HCT116 (cell line): Measurements from ENCODE around the gene SAMHD1.

Source experiments
- CEBPB ChIP-seq: IDR thresholded peaks from 2 replicates; pipeline ENCODE4 v1.6.1; 2012; ENCODE audit warnings: low read depth
- EGR1 ChIP-seq: IDR thresholded peaks from 2 replicates; pipeline ENCODE4 v1.6.1; 2012; ENCODE audit warnings: low read depth
- ELF1 ChIP-seq: IDR thresholded peaks from 2 replicates; pipeline ENCODE4 v1.6.1; 2012; ENCODE audit warnings: low read depth, borderline replicate concordance
- EZH2 ChIP-seq: fragments of 200-600 bp; sonication (generic); IDR thresholded peaks from 2 replicates; pipeline ENCODE4 v1.6.1; 2017; ENCODE audit warnings: antibody characterized with exemption, mixed run types
- POLR2A ChIP-seq: IDR thresholded peaks from 2 replicates; pipeline ENCODE4 v1.7.0; 2011; ENCODE audit warnings: borderline replicate concordance; ENCODE audit not compliant: insufficient read depth, insufficient read length; ENCODE audit errors: extremely low read depth
- POLR2AphosphoS5 ChIP-seq: IDR thresholded peaks from 2 replicates; pipeline ENCODE4 v1.6.1; 2011; ENCODE audit warnings: mild to moderate bottlenecking, low read depth, low read length, moderate library complexity
- RAD21 ChIP-seq: IDR thresholded peaks from 2 replicates; pipeline ENCODE4 v1.6.1; 2012; ENCODE audit warnings: low read depth, mild to moderate bottlenecking
- SIN3A ChIP-seq: IDR thresholded peaks from 2 replicates; pipeline ENCODE4 v1.6.1; 2012; ENCODE audit warnings: low read depth
- SP1 ChIP-seq: IDR thresholded peaks from 2 replicates; pipeline ENCODE4 v1.6.1; 2012; ENCODE audit warnings: low read depth
- TCF7L2 ChIP-seq: IDR thresholded peaks from 2 replicates; pipeline ENCODE4 v1.7.0; 2011; ENCODE audit warnings: borderline replicate concordance, inconsistent platforms; ENCODE audit not compliant: insufficient read depth, insufficient read length; ENCODE audit errors: extremely low read depth
- TF ChIP-seq, protein P1 (sequence below), 3 experiments: fragments of 200-600 bp in 1 of 3; sonication (generic) in 1 of 3; IDR thresholded peaks in 2 of 3; conservative IDR thresholded peaks in 1 of 3; 2 replicates each; pipeline ENCODE4 v1.5.1; 2012 to 2017; ENCODE audit warnings: low read depth in 2 of 3, low read length in 2 of 3, antibody characterized with exemption in 1 of 3, borderline replicate concordance in 1 of 3, control low read depth in 1 of 3, mild to moderate bottlenecking in 1 of 3, mixed read lengths in 1 of 3, mixed run types in 1 of 3, moderate library complexity in 1 of 3; ENCODE audit not compliant: insufficient read depth in 1 of 3
- TF ChIP-seq, protein P2 (sequence below): IDR thresholded peaks from 2 replicates; pipeline ENCODE4 v1.6.1; 2012
- TF ChIP-seq, protein P3 (sequence below): IDR thresholded peaks from 2 replicates; pipeline ENCODE4 v1.6.1; 2012; ENCODE audit warnings: low read depth

DNA sequence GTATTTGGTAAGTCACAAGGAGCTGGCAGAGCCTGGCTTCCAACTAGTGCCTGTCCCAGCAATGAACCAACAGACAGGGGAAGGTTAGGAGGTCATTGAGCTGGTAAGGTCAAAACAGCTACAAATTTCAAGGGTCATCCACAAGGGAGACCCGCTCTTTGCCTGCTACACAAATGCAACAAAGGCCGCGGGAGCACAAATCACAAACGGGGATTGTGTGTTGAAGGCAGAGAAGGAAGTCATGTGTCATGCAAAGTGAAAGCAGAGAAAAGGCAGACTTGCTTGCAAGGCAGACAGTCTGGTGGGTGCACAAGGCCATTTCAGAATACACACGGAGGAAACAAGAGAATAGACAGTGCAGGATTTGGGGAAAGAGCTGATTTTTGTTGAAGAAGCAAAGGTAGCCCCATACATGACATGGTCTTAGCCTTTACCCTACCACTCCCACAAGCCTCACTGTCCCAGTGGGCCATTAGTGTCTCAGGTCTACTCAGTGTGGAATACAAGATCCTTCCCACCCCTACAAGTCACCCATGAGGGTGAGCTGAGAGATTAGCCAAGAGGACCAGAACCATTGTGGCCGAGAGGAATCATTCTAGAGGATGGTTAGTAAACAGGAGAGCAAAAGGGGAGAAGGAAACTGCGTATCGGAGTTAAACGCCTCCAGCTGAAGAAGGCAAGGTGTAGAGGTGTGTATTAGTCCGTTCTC, 18.1 kb upstream of the SAMHD1 start:
- TF ChIP-seq POLR2AphosphoS5 (no peak), EZH2 (no peak), POLR2A (no peak), SIN3A (no peak), CEBPB (no peak), TCF7L2 (no peak), ELF1 (no peak), EGR1 (no peak), RAD21 (no peak), SP1 (no peak)
- TF ChIP-seq, protein P1, sequence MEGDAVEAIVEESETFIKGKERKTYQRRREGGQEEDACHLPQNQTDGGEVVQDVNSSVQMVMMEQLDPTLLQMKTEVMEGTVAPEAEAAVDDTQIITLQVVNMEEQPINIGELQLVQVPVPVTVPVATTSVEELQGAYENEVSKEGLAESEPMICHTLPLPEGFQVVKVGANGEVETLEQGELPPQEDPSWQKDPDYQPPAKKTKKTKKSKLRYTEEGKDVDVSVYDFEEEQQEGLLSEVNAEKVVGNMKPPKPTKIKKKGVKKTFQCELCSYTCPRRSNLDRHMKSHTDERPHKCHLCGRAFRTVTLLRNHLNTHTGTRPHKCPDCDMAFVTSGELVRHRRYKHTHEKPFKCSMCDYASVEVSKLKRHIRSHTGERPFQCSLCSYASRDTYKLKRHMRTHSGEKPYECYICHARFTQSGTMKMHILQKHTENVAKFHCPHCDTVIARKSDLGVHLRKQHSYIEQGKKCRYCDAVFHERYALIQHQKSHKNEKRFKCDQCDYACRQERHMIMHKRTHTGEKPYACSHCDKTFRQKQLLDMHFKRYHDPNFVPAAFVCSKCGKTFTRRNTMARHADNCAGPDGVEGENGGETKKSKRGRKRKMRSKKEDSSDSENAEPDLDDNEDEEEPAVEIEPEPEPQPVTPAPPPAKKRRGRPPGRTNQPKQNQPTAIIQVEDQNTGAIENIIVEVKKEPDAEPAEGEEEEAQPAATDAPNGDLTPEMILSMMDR (IDR thresholded peaks at IDR 0.05 in 2 of 3, conservative IDR thresholded peaks at IDR 0.05 in 1 of 3; ENCODE audit: borderline replicate concordance in 1 of 3, insufficient read depth in 1 of 3, low read depth in 2 of 3, low read length in 2 of 3), result no peak
- TF ChIP-seq, protein P2, sequence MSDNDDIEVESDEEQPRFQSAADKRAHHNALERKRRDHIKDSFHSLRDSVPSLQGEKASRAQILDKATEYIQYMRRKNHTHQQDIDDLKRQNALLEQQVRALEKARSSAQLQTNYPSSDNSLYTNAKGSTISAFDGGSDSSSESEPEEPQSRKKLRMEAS, result no peak
- TF ChIP-seq, protein P3, sequence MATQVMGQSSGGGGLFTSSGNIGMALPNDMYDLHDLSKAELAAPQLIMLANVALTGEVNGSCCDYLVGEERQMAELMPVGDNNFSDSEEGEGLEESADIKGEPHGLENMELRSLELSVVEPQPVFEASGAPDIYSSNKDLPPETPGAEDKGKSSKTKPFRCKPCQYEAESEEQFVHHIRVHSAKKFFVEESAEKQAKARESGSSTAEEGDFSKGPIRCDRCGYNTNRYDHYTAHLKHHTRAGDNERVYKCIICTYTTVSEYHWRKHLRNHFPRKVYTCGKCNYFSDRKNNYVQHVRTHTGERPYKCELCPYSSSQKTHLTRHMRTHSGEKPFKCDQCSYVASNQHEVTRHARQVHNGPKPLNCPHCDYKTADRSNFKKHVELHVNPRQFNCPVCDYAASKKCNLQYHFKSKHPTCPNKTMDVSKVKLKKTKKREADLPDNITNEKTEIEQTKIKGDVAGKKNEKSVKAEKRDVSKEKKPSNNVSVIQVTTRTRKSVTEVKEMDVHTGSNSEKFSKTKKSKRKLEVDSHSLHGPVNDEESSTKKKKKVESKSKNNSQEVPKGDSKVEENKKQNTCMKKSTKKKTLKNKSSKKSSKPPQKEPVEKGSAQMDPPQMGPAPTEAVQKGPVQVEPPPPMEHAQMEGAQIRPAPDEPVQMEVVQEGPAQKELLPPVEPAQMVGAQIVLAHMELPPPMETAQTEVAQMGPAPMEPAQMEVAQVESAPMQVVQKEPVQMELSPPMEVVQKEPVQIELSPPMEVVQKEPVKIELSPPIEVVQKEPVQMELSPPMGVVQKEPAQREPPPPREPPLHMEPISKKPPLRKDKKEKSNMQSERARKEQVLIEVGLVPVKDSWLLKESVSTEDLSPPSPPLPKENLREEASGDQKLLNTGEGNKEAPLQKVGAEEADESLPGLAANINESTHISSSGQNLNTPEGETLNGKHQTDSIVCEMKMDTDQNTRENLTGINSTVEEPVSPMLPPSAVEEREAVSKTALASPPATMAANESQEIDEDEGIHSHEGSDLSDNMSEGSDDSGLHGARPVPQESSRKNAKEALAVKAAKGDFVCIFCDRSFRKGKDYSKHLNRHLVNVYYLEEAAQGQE, result no peak
